Adrenal gland (tissue), 12 donors: ENCODE results near the gene SHROOM2. TPM values are rescaled to one million over a fixed set of nuclear protein-coding genes. Genes with fewer than 3 reads are reported as not detected.

Experiments
- DNase-seq, 7 donors: peaks; one replicate each; pipeline ENCODE4 v3.0.0-alpha.2; 2019 to 2020
- H3K27ac ChIP-seq, 5 donors: fragments of 200-600 bp; sonication (generic) in 4 of 5; 1 replicate in 3 of 5; 2 replicates in 2 of 5; pipeline versions ENCODE4 v1.5.1 to v1.8.0; 2016 to 2020; ENCODE audit warnings: mild to moderate bottlenecking in 1 of 5
- H3K27me3 ChIP-seq: fragments of 200-600 bp; 2 replicates; pipeline ENCODE4 v1.8.0; 2021
- H3K36me3 ChIP-seq, 2 donors: fragments of 200-600 bp; replicated peaks in 1 of 2; 1 replicate in 1 of 2; 2 replicates in 1 of 2; pipeline versions ENCODE4 v1.5.1 to v1.8.0; 2018 to 2022
- H3K4me1 ChIP-seq, 2 donors: fragments of 200-600 bp; replicated peaks in 1 of 2; 1 replicate in 1 of 2; 2 replicates in 1 of 2; pipeline versions ENCODE4 v1.5.1 to v1.8.0; 2018 to 2021
- H3K4me3 ChIP-seq, 4 donors: fragments of 200-600 bp; sonication (generic) in 3 of 4; one replicate each; pipeline ENCODE4 v1.5.1; 2016 to 2018
- H3K9me3 ChIP-seq, 3 donors: fragments of 200-600 bp; sonication (generic) in 1 of 3; replicated peaks in 1 of 3; 1 replicate in 2 of 3; 2 replicates in 1 of 3; pipeline versions ENCODE4 v1.5.1 to v1.8.0; 2016 to 2021
- CTCF ChIP-seq, 6 experiments: fragments of 450-650 bp in 4 of 6; fragments of 200-600 bp in 2 of 6; sonication (generic) in 1 of 6; IDR thresholded peaks; 1 replicate in 5 of 6; 2 replicates in 1 of 6; pipeline versions ENCODE4 v1.5.1 to v1.8.0; 2016 to 2021; ENCODE audit warnings: antibody characterized with exemption in 6 of 6, mild to moderate bottlenecking in 2 of 6, moderate library complexity in 1 of 6
- POLR2A ChIP-seq, 2 donors: fragments of 450-650 bp; IDR thresholded peaks; one replicate each; pipeline ENCODE4 v1.6.1; 2017; ENCODE audit warnings: antibody characterized with exemption in 2 of 2, mild to moderate bottlenecking in 2 of 2, moderate library complexity in 1 of 2
- WGBS, 4 donors: extraction: QIAGEN DNeasy Blood & Tissue Kit in 2 of 4; methylation state at CpG; one replicate each; pipeline versions ENCODE4 v1.1.5 to v1.1.7; 2013 to 2017; 5-methylcytosine and 5-hydroxymethylcytosine counted together
- intact Hi-C, 2 donors: fragments of 100-400 bp; cut with DNase I; formaldehyde crosslinking; loops; one replicate each; pipeline versions ENCODE4 v1.14.1 to v1.15.0; 2022 to 2023
- polyA plus RNA-seq, 3 donors: library from polyadenylated mRNA; stranded (reverse); fragments of 200-250 nt in 2 of 3; fragments of 350-450 nt in 1 of 3; fragmentation: Illumina TruSeq in 1 of 3; extraction: RNeasy Lipid Tissue Mini Kit (QIAGEN cat#74804) in 1 of 3; gene quantifications; one replicate each; pipeline ENCODE4 v1.2.3, GENCODE V29; 2013 to 2014
- small RNA-seq, 2 donors: library from RNA; depleted of rRNA; stranded (forward); fragments of <200 nt; gene quantifications; one replicate each; pipeline ENCODE3, GENCODE V24; 2016
- total RNA-seq, 9 donors: library from RNA; depleted of rRNA in 4 of 9; stranded (reverse); fragments of >200 nt in 4 of 9; fragments of 120-200 nt in 1 of 9; fragmentation: NEBNext Ultra II Directional in 1 of 9; extraction: Animal tissue kit (Norgen Biotek cat#: 25700) in 1 of 9; gene quantifications; one replicate each; pipeline versions ENCODE4 v1.1.0 to v1.2.4, GENCODE V29; 2013 to 2023
- donor health status: healthy with polysubstance abuse.
- donor health status: Bipolar disorder and iron deficiency.
- donor health status: DM: yes; HTN: yes; CAD: no.
- donor health status: DM: no; HTN: no; CAD: no.
- donor health status: DM: no; HTN: no; CAD: no.
- donor health status: DM: yes; HTN: yes; CAD: no.

Gene SHROOM2
- total and polyA plus RNA-seq, 12 donors, result 1.7 to 7.2 (median 4.0) TPM

GRCh38 chrX:9997524-9997923, 211.3 kb downstream of the SHROOM2 start:
- Histone ChIP-seq H3K4me1 (no peaks in the 10 kb centered on the region), H3K36me3 (no peaks in the 10 kb centered on the region), H3K27me3 (peaks cover 10% of the 10 kb centered on the region), H3K9me3 (no peaks in the 10 kb centered on the region), H3K27ac (no peak overlapping the region), H3K4me3 (no peak overlapping the region)
- intact Hi-C loops, result loop anchor here (5.0 kb wide), 1 partner anchor 120 kb away; no protein-coding TSS in a partner anchor
- WGBS, 4 donors, result 84 to 92% (median 85%) methylated on average over 6 to 8 of the region's 8 CpGs
- DNase-seq, result no peak
- TF ChIP-seq POLR2A (IDR thresholded peaks at IDR 0.05) (no peak), CTCF (IDR thresholded peaks at IDR 0.05) (no peak)

Small RNA genes within 50 kb of the gene (small RNA-seq; reads per million reads assigned to genes)
- 0 reads per million in 2 donors for gene RF00019

Other genes starting within 250 kb of the SHROOM2 start
- gene GPR143, start 20.6 kb upstream of the SHROOM2 start, total RNA-seq, result 1 to 10 TPM in 6 of 9 donors, under 1 TPM in 3; 0.48 to 2.2 (median 1.5) TPM
- 1 to 10 TPM in 2 of 3 donors, under 1 TPM in 1; 0.27 to 1.2 (median 1.1) TPM for gene GPR143, start 20.6 kb upstream of the SHROOM2 start, polyA plus RNA-seq
- gene CLDN34, start 180.9 kb downstream of the SHROOM2 start, total RNA-seq, result under 1 TPM in 1 of 9 donors, not detected in 8; 0.25 TPM
- gene CLDN34, start 180.9 kb downstream of the SHROOM2 start, polyA plus RNA-seq, result under 1 TPM in 1 of 3 donors, not detected in 2; 0.13 TPM